AG09309 (cell line): ENCODE data around the gene KIAA0040.

Experiments used
- DNase-seq: peaks from one replicate; pipeline ENCODE4 v3.0.0-alpha.2; 2010; ENCODE audit warnings: low read depth
- H3K4me3 ChIP-seq: 2 replicates; pipeline ENCODE4 v1.5.1; 2011; ENCODE audit warnings: mild to moderate bottlenecking, low read depth, low read length, moderate library complexity; ENCODE audit not compliant: control insufficient read depth
- CTCF ChIP-seq: IDR thresholded peaks from 2 replicates; pipeline ENCODE4 v1.5.1; 2011; ENCODE audit warnings: mild to moderate bottlenecking, low read depth, low read length, inconsistent platforms; ENCODE audit not compliant: insufficient read depth, control insufficient read depth; ENCODE audit errors: missing control alignments

KIAA0040 gene

GRCh38 chr1:175173531-175173930 lies 19.0 kb downstream of the KIAA0040 start:
- no peak for TF ChIP-seq CTCF
- DNase-seq, result no peak
- H3K4me3 ChIP-seq, result no peak overlapping the region

- H3K4me3 ChIP-seq, result no peak overlapping the region
- DNase-seq, result no peak
- no peak for TF ChIP-seq CTCF
Observed at GRCh38 chr1:175172503-175172902, 20.1 kb downstream of the KIAA0040 start.

- DNase-seq, result no peak
- H3K4me3 ChIP-seq, result no peak overlapping the region
- no peak for TF ChIP-seq CTCF
Observed at GRCh38 chr1:175171036-175171913, 21.3 kb downstream of the KIAA0040 start.

GRCh38 chr1:175169286-175170018 lies 23.1 kb downstream of the KIAA0040 start:
- TF ChIP-seq CTCF, result no peak
- DNase-seq, result no peak
- no peak overlapping the region for H3K4me3 ChIP-seq

- TF ChIP-seq CTCF, result no peak
- DNase-seq, result no peak
- H3K4me3 ChIP-seq, result no peak overlapping the region
Observed at GRCh38 chr1:175168782-175169181, 23.8 kb downstream of the KIAA0040 start.

- DNase-seq, result no peak
- H3K4me3 ChIP-seq, result no peak overlapping the region
- no peak for TF ChIP-seq CTCF
Observed at GRCh38 chr1:175167861-175168260, 24.7 kb downstream of the KIAA0040 start.
